ENCODE measurements around the gene KCNT1.

The KCNT1 gene

GRCh38 chr9:135823036-135823435 lies 121.1 kb downstream of the KCNT1 start:
- DNase-seq (ENCODE audit: low spot score) = no peak
- no peak for TF ChIP-seq CTCF (IDR thresholded peaks at IDR 0.05; ENCODE audit: extremely low read depth, missing control alignments)

GRCh38 chr9:135825435-135826187 lies 123.6 kb downstream of the KCNT1 start:
- no peak for DNase-seq (ENCODE audit: low spot score)
- no peak for TF ChIP-seq CTCF (IDR thresholded peaks at IDR 0.05; ENCODE audit: extremely low read depth, missing control alignments)

GRCh38 chr9:135826188-135826545 lies 124.2 kb downstream of the KCNT1 start:
- DNase-seq (ENCODE audit: low spot score) = no peak
- no peak for TF ChIP-seq CTCF (IDR thresholded peaks at IDR 0.05; ENCODE audit: extremely low read depth, missing control alignments)

- DNase-seq (ENCODE audit: low spot score) = no peak
- TF ChIP-seq CTCF (IDR thresholded peaks at IDR 0.05; ENCODE audit: extremely low read depth, missing control alignments) = no peak
Observed at GRCh38 chr9:135827301-135827700, 125.3 kb downstream of the KCNT1 start.

GRCh38 chr9:135827866-135828580 lies 126.0 kb downstream of the KCNT1 start:
- no peak for TF ChIP-seq CTCF (IDR thresholded peaks at IDR 0.05; ENCODE audit: extremely low read depth, missing control alignments)
- no peak for DNase-seq (ENCODE audit: low spot score)

GRCh38 chr9:135828656-135829055 lies 126.7 kb downstream of the KCNT1 start:
- TF ChIP-seq CTCF (IDR thresholded peaks at IDR 0.05; ENCODE audit: extremely low read depth, missing control alignments) = no peak
- no peak for DNase-seq (ENCODE audit: low spot score)

- DNase-seq (ENCODE audit: low spot score) = no peak
- no peak for TF ChIP-seq CTCF (IDR thresholded peaks at IDR 0.05; ENCODE audit: extremely low read depth, missing control alignments)
Observed at GRCh38 chr9:135830496-135830895, 128.5 kb downstream of the KCNT1 start.
